ENCODE data around the gene COL6A1. TPM values are rescaled to one million over a fixed set of nuclear protein-coding genes. Genes with fewer than 3 reads are reported as not detected.

The COL6A1 gene
- total and polyA plus RNA-seq, 2 donors (not counting 3 experiments of a cell fraction or from before 2014, with no cell fraction given), result 30.1 to 42.4 TPM

- no peak for TF ChIP-seq POLR2A (IDR thresholded peaks at IDR 0.05; ENCODE audit: low read depth, low read length)
- no peak for TF ChIP-seq MYC (IDR thresholded peaks at IDR 0.05; ENCODE audit: low read depth, low read length)
- TF ChIP-seq MAX (IDR thresholded peaks at IDR 0.05; ENCODE audit: insufficient read depth, insufficient read length), result no peak
- TF ChIP-seq GATA2 (IDR thresholded peaks at IDR 0.05; ENCODE audit: insufficient read depth, insufficient read length, low read depth, low read length), result no peak
- no peak for TF ChIP-seq POLR2AphosphoS5 (IDR thresholded peaks at IDR 0.05; ENCODE audit: insufficient read depth, low read depth, low read length)
- TF ChIP-seq CTCF (IDR thresholded peaks at IDR 0.05; ENCODE audit: extremely low read depth in 1 of 2, insufficient read depth in 1 of 2, low read depth in 1 of 2, low read length in 2 of 2), result no peak
- no peak for TF ChIP-seq EZH2 (IDR thresholded peaks at IDR 0.05; ENCODE audit: borderline replicate concordance, low read depth, low read length, severe bottlenecking)
- no peak for TF ChIP-seq FOS (IDR thresholded peaks at IDR 0.05; ENCODE audit: borderline replicate concordance, insufficient read depth, low read length)
- peaks cover 8% of the 10 kb centered on the region for H3K4me1 ChIP-seq (ENCODE audit: control insufficient read depth, extremely low read depth, insufficient read depth, low read length)
- no peaks in the 10 kb centered on the region for H3K36me3 ChIP-seq (ENCODE audit: control insufficient read depth in 2 of 2, extremely low read depth in 1 of 2, insufficient read depth in 2 of 2, low read length in 2 of 2)
- intact Hi-C loops (cut with micrococcal nuclease) (no loop called here), dilution Hi-C loops (cut with MboI; ENCODE audit: extremely low pct_ligation_motif_present, low sequenced_read_pairs) (no loop called here)
- H2AFZ ChIP-seq (ENCODE audit: low read depth, low read length), result peak overlapping the region; percentile 83
- H3K27ac ChIP-seq (ENCODE audit: insufficient read depth, low read depth, low read length), result peak overlapping the region; percentile 41
- H3K9me3 ChIP-seq (replicated peaks; ENCODE audit: control insufficient read depth, insufficient read depth, low read length), result no peaks in the 10 kb centered on the region
- no peaks in the 10 kb centered on the region for H4K20me1 ChIP-seq (replicated peaks; ENCODE audit: control insufficient read depth, extremely low read depth, insufficient read depth, low read length)
- H3K79me2 ChIP-seq (ENCODE audit: control insufficient read depth, insufficient read depth, low read length), result no peaks in the 10 kb centered on the region
- H3K27me3 ChIP-seq (ENCODE audit: control insufficient read depth in 2 of 2, insufficient read depth in 2 of 2, low read length in 2 of 2), result no peaks in the 10 kb centered on the region
- ChIA-PET POLR2A (no interaction called here), CTCF (no interaction called here)
- BruUV-seq (replicated peaks), result no TSS peak
- H3K4me3 ChIP-seq (replicated peaks in 1 of 3; ENCODE audit: insufficient read depth in 1 of 3, low read depth in 1 of 3, low read length in 3 of 3), result no peak overlapping the region
- no peak for FAIRE-seq
- DNase-seq (ENCODE audit: low read depth, low spot score), result no peak
- no peak overlapping the region for H3K4me2 ChIP-seq (ENCODE audit: insufficient read depth, low read length)
- H3K9me1 ChIP-seq (replicated peaks; ENCODE audit: control insufficient read depth, extremely low read depth, insufficient read depth, low read length), result no peaks in the 10 kb centered on the region
- H3K9ac ChIP-seq (replicated peaks; ENCODE audit: extremely low read depth, insufficient read depth, low read length), result no peak overlapping the region
These were observed 56.8 kb downstream of the COL6A1 start for GRCh38 chr21:46038341-46038829.

Measured in endothelial cell of umbilical vein (primary cell).